Type B pancreatic cell (in vitro differentiated cells): Measurements from ENCODE around the gene FOXM1. TPM values are rescaled to one million over a fixed set of nuclear protein-coding genes. Genes with fewer than 3 reads are reported as not detected.

Source experiments
- DNase-seq: peaks from one replicate; pipeline ENCODE4 v3.0.0; 2021; ENCODE audit warnings: mixed read lengths; ENCODE audit not compliant: unreplicated experiment; ENCODE audit errors: extremely low spot score
- H3K27ac Mint-ChIP-seq: 2 replicates; pipeline ENCODE4 v1.8.0; 2021; ENCODE audit warnings: mild to moderate bottlenecking, mixed read lengths
- H3K27me3 Mint-ChIP-seq: 2 replicates; pipeline ENCODE4 v1.8.0; 2021; ENCODE audit warnings: mixed read lengths
- H3K36me3 Mint-ChIP-seq: 2 replicates; pipeline ENCODE4 v1.8.0; 2021; ENCODE audit warnings: mixed read lengths
- H3K4me1 Mint-ChIP-seq: one replicate; pipeline ENCODE4 v1.8.0; 2021; ENCODE audit warnings: mixed read lengths; ENCODE audit not compliant: unreplicated experiment
- H3K4me3 Mint-ChIP-seq: 2 replicates; pipeline ENCODE4 v1.8.0; 2021; ENCODE audit warnings: mild to moderate bottlenecking, mixed read lengths
- H3K9me3 Mint-ChIP-seq: 2 replicates; pipeline ENCODE4 v1.8.0; 2021; ENCODE audit warnings: mixed read lengths
- total RNA-seq: library from RNA; stranded (reverse); gene quantifications from 2 replicates; pipeline ENCODE4 v1.2.1, GENCODE V29; 2021; ENCODE audit warnings: low replicate concordance
- TF ChIP-seq, protein P1 (sequence below): fragments of 200-600 bp; sonication (generic); conservative IDR thresholded peaks from 2 replicates; pipeline ENCODE4 v1.5.0; 2021; ENCODE audit warnings: antibody characterized with exemption, mild to moderate bottlenecking

Gene FOXM1
- total RNA-seq, 1 donor from 2014 or later: 68.6 TPM

DNA sequence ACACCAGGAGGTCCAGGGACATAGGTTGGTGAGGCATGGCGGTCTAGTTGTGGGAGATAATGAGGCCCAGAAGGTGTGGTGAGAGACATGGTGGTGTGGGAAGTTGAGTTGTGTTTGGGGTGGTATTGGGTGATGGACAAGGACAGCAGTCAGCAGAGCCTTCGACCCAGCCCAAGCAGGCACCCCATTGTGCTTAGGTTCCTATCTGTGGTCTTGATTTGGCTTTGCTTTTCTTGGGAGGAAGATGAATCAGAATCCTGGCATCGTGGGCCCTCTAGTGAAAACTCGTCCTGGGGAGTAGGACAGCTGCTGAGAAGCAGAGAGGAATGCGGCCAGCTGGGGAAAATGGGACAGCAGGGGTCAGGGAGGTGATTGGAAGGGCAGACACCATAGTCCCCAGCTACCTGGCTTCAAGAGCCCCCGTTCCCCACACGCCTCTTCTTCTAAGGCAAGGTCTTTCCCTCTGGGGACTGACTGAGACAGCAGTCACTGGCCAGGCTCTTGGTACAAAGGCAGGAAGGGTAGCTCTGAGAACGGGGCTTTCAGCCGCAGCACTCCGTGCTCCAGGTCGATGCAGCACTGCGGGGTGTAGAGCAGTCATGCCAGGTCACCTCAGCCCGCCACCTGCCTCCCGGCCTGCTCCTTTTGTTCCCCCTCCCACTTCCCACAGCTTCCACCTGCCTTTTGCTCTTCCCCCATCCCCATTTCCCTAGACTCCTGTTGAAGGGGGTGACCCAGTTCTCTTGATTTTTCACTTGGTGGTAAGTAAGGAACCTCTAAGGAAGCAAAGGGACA is 50.1 kb downstream of the FOXM1 start:
- no peak for DNase-seq
- TF ChIP-seq, protein P1, sequence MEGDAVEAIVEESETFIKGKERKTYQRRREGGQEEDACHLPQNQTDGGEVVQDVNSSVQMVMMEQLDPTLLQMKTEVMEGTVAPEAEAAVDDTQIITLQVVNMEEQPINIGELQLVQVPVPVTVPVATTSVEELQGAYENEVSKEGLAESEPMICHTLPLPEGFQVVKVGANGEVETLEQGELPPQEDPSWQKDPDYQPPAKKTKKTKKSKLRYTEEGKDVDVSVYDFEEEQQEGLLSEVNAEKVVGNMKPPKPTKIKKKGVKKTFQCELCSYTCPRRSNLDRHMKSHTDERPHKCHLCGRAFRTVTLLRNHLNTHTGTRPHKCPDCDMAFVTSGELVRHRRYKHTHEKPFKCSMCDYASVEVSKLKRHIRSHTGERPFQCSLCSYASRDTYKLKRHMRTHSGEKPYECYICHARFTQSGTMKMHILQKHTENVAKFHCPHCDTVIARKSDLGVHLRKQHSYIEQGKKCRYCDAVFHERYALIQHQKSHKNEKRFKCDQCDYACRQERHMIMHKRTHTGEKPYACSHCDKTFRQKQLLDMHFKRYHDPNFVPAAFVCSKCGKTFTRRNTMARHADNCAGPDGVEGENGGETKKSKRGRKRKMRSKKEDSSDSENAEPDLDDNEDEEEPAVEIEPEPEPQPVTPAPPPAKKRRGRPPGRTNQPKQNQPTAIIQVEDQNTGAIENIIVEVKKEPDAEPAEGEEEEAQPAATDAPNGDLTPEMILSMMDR: no peak
- H3K27ac Mint-ChIP-seq: no peak overlapping the region
- H3K36me3 Mint-ChIP-seq: peaks cover 62% of the 10 kb centered on the region
- H3K9me3 Mint-ChIP-seq: no peaks in the 10 kb centered on the region
- no peaks in the 10 kb centered on the region for H3K4me1 Mint-ChIP-seq
- no peak overlapping the region for H3K4me3 Mint-ChIP-seq
- H3K27me3 Mint-ChIP-seq: no peaks in the 10 kb centered on the region

DNA sequence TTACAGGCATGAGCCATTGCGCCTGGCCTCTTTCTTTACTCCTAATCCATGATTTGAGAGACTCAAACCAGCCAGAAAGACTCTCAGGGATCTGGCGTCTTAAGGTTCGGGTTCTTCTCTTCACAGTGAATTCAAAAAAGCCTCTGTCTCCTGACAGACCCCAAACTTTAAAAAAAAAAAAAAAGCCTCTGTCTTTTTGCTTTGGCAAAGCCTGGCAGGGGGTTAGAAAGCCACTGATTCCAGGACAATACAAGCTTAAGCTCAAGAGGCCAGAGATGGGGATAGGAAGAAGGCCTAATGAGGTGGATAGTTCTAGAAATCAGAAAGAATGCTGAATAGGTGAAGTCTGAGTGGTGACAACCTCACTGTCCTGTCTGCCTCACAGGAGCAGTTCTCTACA is 50.9 kb downstream of the FOXM1 start:
- Mint-ChIP-seq H3K27me3 (no peaks in the 10 kb centered on the region), H3K4me3 (no peak overlapping the region), H3K36me3 (peaks cover 63% of the 10 kb centered on the region), H3K4me1 (no peaks in the 10 kb centered on the region), H3K27ac (no peak overlapping the region), H3K9me3 (no peaks in the 10 kb centered on the region)
- TF ChIP-seq, protein P1: no peak
- no peak for DNase-seq

DNA sequence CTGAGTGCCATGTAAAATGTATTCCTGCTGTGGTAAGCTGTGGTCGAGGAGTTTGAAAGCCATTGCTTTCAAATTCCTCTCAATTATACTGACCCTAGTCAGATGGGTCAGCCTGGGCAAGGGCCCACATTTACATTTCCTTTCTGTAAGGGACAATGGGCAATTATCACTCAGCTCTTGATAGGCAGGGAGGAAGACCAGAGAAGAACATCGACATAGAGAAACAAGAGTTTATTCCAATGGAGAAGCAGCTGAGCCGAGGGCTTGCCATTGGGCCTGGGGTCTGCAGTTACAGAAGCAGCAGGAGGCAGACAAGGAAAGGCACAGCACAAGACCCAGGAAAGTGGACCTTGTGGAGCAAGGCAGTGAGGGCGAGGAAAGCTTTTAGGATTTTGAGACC is 51.8 kb downstream of the FOXM1 start:
- Mint-ChIP-seq H3K27me3 (no peaks in the 10 kb centered on the region), H3K36me3 (peaks cover 60% of the 10 kb centered on the region), H3K4me1 (no peaks in the 10 kb centered on the region), H3K9me3 (no peaks in the 10 kb centered on the region), H3K4me3 (no peak overlapping the region), H3K27ac (no peak overlapping the region)
- TF ChIP-seq, protein P1: no peak
- no peak for DNase-seq

DNA sequence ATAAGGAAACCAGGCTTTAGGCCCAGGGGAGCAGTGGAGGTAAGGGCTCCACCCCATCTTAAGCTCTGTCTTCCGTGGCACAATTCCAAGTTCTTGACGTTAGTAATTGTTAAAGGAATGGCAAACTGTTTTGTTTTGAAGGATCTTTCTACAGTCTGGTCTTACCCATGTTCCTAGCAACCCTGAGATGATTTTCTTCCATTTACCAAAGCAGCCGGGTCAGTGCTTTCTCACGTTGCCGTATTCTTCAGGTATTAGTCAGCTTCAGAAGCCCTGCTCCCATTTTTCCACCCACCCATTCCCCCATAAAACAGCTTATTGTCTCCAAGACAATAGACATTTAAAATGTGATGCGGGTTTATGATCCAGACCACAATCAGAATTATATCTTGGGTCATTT is 52.4 kb downstream of the FOXM1 start:
- Mint-ChIP-seq H3K4me1 (no peaks in the 10 kb centered on the region), H3K36me3 (peaks cover 64% of the 10 kb centered on the region), H3K4me3 (no peak overlapping the region), H3K9me3 (no peaks in the 10 kb centered on the region), H3K27ac (no peak overlapping the region), H3K27me3 (no peaks in the 10 kb centered on the region)
- DNase-seq: no peak
- TF ChIP-seq, protein P1: no peak

DNA sequence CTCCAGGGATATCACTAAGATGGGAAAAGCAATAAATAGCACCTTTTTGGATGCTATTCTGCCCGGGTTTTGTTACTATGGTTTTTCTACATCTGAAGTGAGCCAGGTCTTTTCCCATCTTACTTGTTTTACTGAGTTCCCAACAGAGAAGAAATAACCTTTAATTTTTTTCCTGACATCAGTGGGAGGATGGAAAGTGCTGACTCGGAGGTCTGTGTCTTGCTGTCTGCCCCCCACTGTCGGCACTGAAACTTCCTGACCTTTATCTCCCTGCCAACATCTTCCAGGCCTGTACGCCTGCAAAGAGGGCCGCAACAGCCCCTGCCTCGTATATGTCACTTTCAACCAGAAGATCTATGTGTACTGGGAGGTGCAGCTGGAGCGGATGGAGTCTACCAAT is 53.5 kb downstream of the FOXM1 start:
- Mint-ChIP-seq H3K36me3 (peaks cover 57% of the 10 kb centered on the region), H3K4me3 (no peak overlapping the region), H3K9me3 (no peaks in the 10 kb centered on the region), H3K27ac (no peak overlapping the region), H3K4me1 (no peaks in the 10 kb centered on the region), H3K27me3 (no peaks in the 10 kb centered on the region)
- no peak for DNase-seq
- TF ChIP-seq, protein P1: no peak
